H1 (cell line): Measurements from ENCODE around the gene SLC27A1. TPM values are rescaled to one million over a fixed set of nuclear protein-coding genes. Genes with fewer than 3 reads are reported as not detected.

Experiments used
- CTCF ChIA-PET: fragments of 300-600 bp; sonication (Branson Sonifier 250); formaldehyde crosslinking; loops from one replicate; lab custom pipeline; 2021; ENCODE audit not compliant: partially characterized antibody; lab: Charles Lee
- POLR2A ChIA-PET: fragments of 300-600 bp; sonication (Branson Sonifier 250); formaldehyde crosslinking; loops from one replicate; lab custom pipeline; 2021; ENCODE audit warnings: inconsistent platforms; ENCODE audit not compliant: partially characterized antibody; lab: Charles Lee
- DNase-seq, 2 experiments: peaks; one replicate each; pipeline versions ENCODE4 v3.0.0 to v3.0.0-alpha.2; 2010 to 2022; ENCODE audit warnings: low spot score in 2 of 2, low read depth in 1 of 2, mixed read lengths in 1 of 2
- FAIRE-seq: peaks from 2 replicates; lab custom pipeline; 2011; peaks lifted over from hg19 to GRCh38; lab: Jason Lieb, UNC
- H2AFZ ChIP-seq: 2 replicates; pipeline ENCODE4 v1.8.1; 2012; ENCODE audit warnings: low read length, inconsistent platforms
- H2AK5ac ChIP-seq: 2 replicates; pipeline ENCODE4 v1.6.1; 2013; ENCODE audit warnings: low read depth, low read length
- H2BK120ac ChIP-seq: replicated peaks from 2 replicates; pipeline ENCODE3; 2013; ENCODE audit warnings: low read depth, low read length, inconsistent platforms
- H2BK12ac ChIP-seq: 2 replicates; pipeline ENCODE4 v1.6.1; 2013; ENCODE audit warnings: low read depth, low read length
- H2BK15ac ChIP-seq: 2 replicates; pipeline ENCODE4 v1.6.1; 2013; ENCODE audit warnings: low read length
- H2BK20ac ChIP-seq: 2 replicates; pipeline ENCODE4 v1.6.1; 2013; ENCODE audit warnings: low read length
- H2BK5ac ChIP-seq: 2 replicates; pipeline ENCODE4 v1.6.1; 2013; ENCODE audit warnings: low read depth, low read length
- H3K14ac ChIP-seq: 2 replicates; pipeline ENCODE4 v1.6.1; 2013; ENCODE audit warnings: inconsistent platforms; ENCODE audit not compliant: insufficient read length
- H3K18ac ChIP-seq: 2 replicates; pipeline ENCODE4 v1.6.1; 2013; ENCODE audit warnings: low read length; ENCODE audit errors: extremely low read depth
- H3K23ac ChIP-seq: 2 replicates; pipeline ENCODE4 v1.6.1; 2013; ENCODE audit warnings: inconsistent platforms; ENCODE audit not compliant: insufficient read length
- H3K23me2 ChIP-seq: 2 replicates; pipeline ENCODE4 v1.6.1; 2013; ENCODE audit warnings: low read depth, low read length
- H3K27ac ChIP-seq: 2 replicates; pipeline ENCODE4 v1.6.1; 2011; ENCODE audit warnings: low read depth, low read length, inconsistent platforms
- H3K27me3 ChIP-seq, 4 experiments: replicated peaks in 1 of 4; 1 replicate in 1 of 4; 2 replicates in 3 of 4; pipeline versions ENCODE4 v1.6.1 to v1.8.1; 2011 to 2013; ENCODE audit warnings: low read length in 3 of 4, mild to moderate bottlenecking in 3 of 4, inconsistent platforms in 2 of 4, mixed read lengths in 2 of 4, moderate library complexity in 1 of 4; ENCODE audit not compliant: control insufficient read depth in 3 of 4, insufficient read depth in 3 of 4; ENCODE audit errors: extremely low read depth in 1 of 4
- H3K36me3 ChIP-seq, 4 experiments: 2 replicates each; pipeline versions ENCODE4 v1.6.1 to v1.8.1; 2011 to 2013; ENCODE audit warnings: mild to moderate bottlenecking in 4 of 4, low read length in 3 of 4, moderate library complexity in 2 of 4, control low read depth in 1 of 4, inconsistent platforms in 1 of 4; ENCODE audit not compliant: insufficient read depth in 4 of 4, control insufficient read depth in 2 of 4
- H3K4ac ChIP-seq: replicated peaks from 2 replicates; pipeline ENCODE3; 2013; ENCODE audit warnings: low read length, low read depth, mixed read lengths, inconsistent platforms; ENCODE audit not compliant: insufficient read length
- H3K4me1 ChIP-seq, 4 experiments: replicated peaks in 1 of 4; 1 replicate in 1 of 4; 2 replicates in 3 of 4; pipeline versions ENCODE4 v1.6.1 to v1.8.1; 2011 to 2013; ENCODE audit warnings: low read length in 3 of 4, inconsistent platforms in 2 of 4, mixed read lengths in 1 of 4; ENCODE audit not compliant: insufficient read depth in 4 of 4, control insufficient read depth in 3 of 4
- H3K4me2 ChIP-seq, 2 experiments: 2 replicates each; pipeline versions ENCODE4 v1.6.1 to v1.8.1; 2011 to 2013; ENCODE audit warnings: low read depth in 2 of 2, low read length in 2 of 2, control low read depth in 1 of 2, inconsistent platforms in 1 of 2, mild to moderate bottlenecking in 1 of 2; ENCODE audit not compliant: insufficient read depth in 1 of 2
- H3K4me3 ChIP-seq, 4 experiments: fragments of 200-600, 300-600 bp in 1 of 4; sonication (generic), shearing (Covaris generic), sonication (Bioruptor Twin) in 1 of 4; 2 replicates each; pipeline versions ENCODE4 v1.5.1 to v1.8.1; 2011 to 2016; ENCODE audit warnings: low read length in 4 of 4, low read depth in 3 of 4, control low read depth in 2 of 4, inconsistent platforms in 2 of 4, mild to moderate bottlenecking in 2 of 4, mixed read lengths in 1 of 4, moderate library complexity in 1 of 4; ENCODE audit not compliant: insufficient read depth in 2 of 4; ENCODE audit errors: extremely low read depth in 1 of 4
- H3K56ac ChIP-seq: replicated peaks from 2 replicates; pipeline ENCODE3; 2013; ENCODE audit warnings: low read depth, mild to moderate bottlenecking, mixed read lengths, low read length, inconsistent platforms; ENCODE audit not compliant: insufficient read length
- H3K79me1 ChIP-seq: 2 replicates; pipeline ENCODE4 v1.6.1; 2013; ENCODE audit warnings: low read depth, low read length, control low read depth
- H3K79me2 ChIP-seq, 2 experiments: 2 replicates each; pipeline versions ENCODE4 v1.6.1 to v1.8.1; 2012 to 2013; ENCODE audit warnings: low read length in 2 of 2, mild to moderate bottlenecking in 2 of 2, inconsistent platforms in 1 of 2; ENCODE audit not compliant: insufficient read depth in 2 of 2, control insufficient read depth in 1 of 2
- H3K9ac ChIP-seq, 4 experiments: replicated peaks in 1 of 4; 1 replicate in 1 of 4; 2 replicates in 3 of 4; pipeline versions ENCODE4 v1.6.1 to v1.8.1; 2011 to 2013; ENCODE audit warnings: low read depth in 3 of 4, low read length in 3 of 4, control low read depth in 2 of 4, mild to moderate bottlenecking in 2 of 4, moderate library complexity in 2 of 4, inconsistent platforms in 1 of 4; ENCODE audit errors: extremely low read depth in 1 of 4
- H3K9me3 ChIP-seq, 2 experiments: 2 replicates each; pipeline versions ENCODE4 v1.6.1 to v1.8.1; 2012 to 2013; ENCODE audit warnings: mild to moderate bottlenecking in 2 of 2, moderate library complexity in 2 of 2, control low read depth in 1 of 2, inconsistent platforms in 1 of 2, low read depth in 1 of 2, low read length in 1 of 2, mixed read lengths in 1 of 2; ENCODE audit not compliant: insufficient read depth in 2 of 2
- H4K20me1 ChIP-seq, 2 experiments: replicated peaks in 1 of 2; 2 replicates each; pipeline versions ENCODE3 to v1.8.1; 2011 to 2013; ENCODE audit warnings: inconsistent platforms in 2 of 2, low read length in 2 of 2, mild to moderate bottlenecking in 1 of 2; ENCODE audit not compliant: insufficient read depth in 2 of 2, control insufficient read depth in 1 of 2
- H4K5ac ChIP-seq: 2 replicates; pipeline ENCODE4 v1.6.1; 2013; ENCODE audit warnings: low read length, low read depth, mixed read lengths, inconsistent platforms; ENCODE audit not compliant: insufficient read length
- H4K8ac ChIP-seq: 2 replicates; pipeline ENCODE4 v1.8.0; 2013; ENCODE audit warnings: mild to moderate bottlenecking, moderate library complexity, low read length, inconsistent platforms; ENCODE audit not compliant: insufficient read depth; ENCODE audit errors: extremely low read depth
- H4K91ac ChIP-seq: replicated peaks from 2 replicates; pipeline ENCODE3; 2013; ENCODE audit warnings: low read length, mixed read lengths, inconsistent platforms; ENCODE audit not compliant: insufficient read length
- RNF2 ChIP-seq: fragments of 200-900, 300-1000 bp; sonication (generic); IDR thresholded peaks from 2 replicates; pipeline ENCODE4 v1.7.1; 2016; ENCODE audit warnings: borderline replicate concordance, low read depth, mild to moderate bottlenecking, antibody characterized with exemption, low read length; ENCODE audit not compliant: poor library complexity, severe bottlenecking; ENCODE audit errors: missing control alignments
- SIRT6 ChIP-seq: IDR thresholded peaks from one replicate; pipeline ENCODE4 v1.7.1; 2012; ENCODE audit warnings: low read length, inconsistent platforms
- WGBS, 2 experiments: shearing (Covaris generic) in 1 of 2; methylation state at CpG; one replicate each; pipeline versions ENCODE4 v1.1.6 to v1.1.7; 2013 to 2015; ENCODE audit warnings: low lambda C conversion rate in 2 of 2, mixed read lengths in 2 of 2, inconsistent platforms in 1 of 2, low coverage in 1 of 2, missing lambda C conversion rate in 1 of 2; ENCODE audit not compliant: insufficient replicate concordance in 2 of 2, insufficient coverage in 1 of 2, insufficient read length in 1 of 2; ENCODE audit errors: extremely low coverage in 1 of 2, missing lambda C conversion rate in 1 of 2; 5-methylcytosine and 5-hydroxymethylcytosine counted together
- polyA plus RNA-seq, 7 experiments: library from polyadenylated mRNA; depleted of rRNA in 3 of 7; stranded (reverse) in 5 of 7; unstranded in 2 of 7; fragments of >200 nt in 5 of 7; fragments of 200-250 nt in 2 of 7; gene quantifications; 1 replicate in 5 of 7; 2 replicates in 1 of 7; 4 replicates in 1 of 7; pipeline versions ENCODE4 v1.2.1 to v1.2.3, GENCODE V29; 2011 to 2013; ENCODE audit warnings: missing spikeins in 2 of 7, mixed read lengths in 2 of 7
- total RNA-seq: library from RNA; stranded (reverse); fragmentation: NEBNext Ultra II Directional; extraction: Animal tissue kit (Norgen Biotek cat#: 25700); gene quantifications from 2 replicates; pipeline ENCODE4 v1.2.1, GENCODE V29; 2021

The SLC27A1 gene
- total and polyA plus RNA-seq, 2 of the 8 experiments (the other 6 are each of a cell fraction or from before 2014, with no cell fraction given), result 7.5 to 9.1 TPM

- H2BK20ac ChIP-seq, result no peak overlapping the region
- peaks cover 0 to 19% (median 15%) of the 10 kb centered on the region in 4 experiments; a peak in 6 of 7 replicates for H3K4me1 ChIP-seq
- H2AFZ ChIP-seq, result no peak overlapping the region
- no peaks in the 10 kb centered on the region for H4K20me1 ChIP-seq
- no peaks in the 10 kb centered on the region for H3K9me3 ChIP-seq
- peak overlapping the region; percentile 54 to 84; a peak in 3 of 4 replicates for H3K4me2 ChIP-seq
- H3K18ac ChIP-seq, result peak overlapping the region; percentile 67; the same call in 1 of the 2 replicates
- H3K56ac ChIP-seq, result no peak overlapping the region
- H2BK15ac ChIP-seq, result no peak overlapping the region
- no peak overlapping the region for H3K14ac ChIP-seq
- no peak overlapping the region for H3K4ac ChIP-seq
- H3K36me3 ChIP-seq, result no peaks in the 10 kb centered on the region
- peak overlapping the region in 1 of 4 experiments; percentile 65; a peak in 2 of 8 replicates for H3K4me3 ChIP-seq
- no peak overlapping the region for H4K5ac ChIP-seq
- H3K27me3 ChIP-seq, result no peaks in the 10 kb centered on the region
- no peak overlapping the region; the same call in 1 of the 2 replicates for H2AK5ac ChIP-seq
- DNase-seq (no peak), FAIRE-seq (no peak)
- peak overlapping the region; percentile 63; the same call in 1 of the 2 replicates for H2BK12ac ChIP-seq
- H3K9ac ChIP-seq, result no peak overlapping the region
- H4K91ac ChIP-seq, result no peak overlapping the region
- 71% methylated on average over 16 of the region's 18 CpGs; no CpG with 5 or more reads in 1 of the 2 experiments for WGBS, 2 experiments
- no peaks in the 10 kb centered on the region for H3K79me2 ChIP-seq
- H2BK5ac ChIP-seq, result no peak overlapping the region
- peaks cover 6% of the 10 kb centered on the region for H3K23me2 ChIP-seq
- POLR2A ChIA-PET, result interaction anchor here (0.7 to 1.9 kb wide), 5 partner anchors 8 to 24 kb away, joined by 3 to 11 read pairs (median 4); partner anchors contain the start of genes PGLS and SLC27A1
- no peak overlapping the region for H2BK120ac ChIP-seq
- peak overlapping the region; percentile 32; the same call in 1 of the 2 replicates for H4K8ac ChIP-seq
- no peak overlapping the region for H3K23ac ChIP-seq
- CTCF ChIA-PET, result interaction anchor here (0.6 to 3.5 kb wide), 6 partner anchors 9 to 93 kb away, joined by 3 to 13 read pairs (median 3); no protein-coding TSS in a partner anchor
- H3K79me1 ChIP-seq, result no peaks in the 10 kb centered on the region
- H3K27ac ChIP-seq, result no peak overlapping the region
- TF ChIP-seq RNF2 (no peak), SIRT6 (no peak)
Observed at GRCh38 chr19:17487284-17488121, 17.2 kb downstream of the SLC27A1 start.
